Aorta (tissue), 5 donors: ENCODE measurements around the gene MUC4. TPM values are rescaled to one million over a fixed set of nuclear protein-coding genes. Genes with fewer than 3 reads are reported as not detected.
"Not testable (repeated sequence)": the region's sequence is repeated elsewhere in the genome, so short reads cannot be mapped to it uniquely, and the experiment has no call there.

Experiments
- ATAC-seq: fragments of 200-7000 bp; cut with Tn5 transposase; one replicate; pipeline ENCODE4 v1.9.1; 2022; ENCODE audit warnings: moderate library complexity; ENCODE audit not compliant: low FRiP score
- DNase-seq, 2 donors: peaks; one replicate each; pipeline ENCODE4 v3.0.0-alpha.2; 2020
- H3K27ac ChIP-seq, 2 donors: one replicate each; pipeline ENCODE4 v1.5.1; 2013; ENCODE audit warnings: low read length in 2 of 2, mild to moderate bottlenecking in 2 of 2, moderate library complexity in 2 of 2, control low read depth in 1 of 2, inconsistent platforms in 1 of 2, low read depth in 1 of 2
- H3K27me3 ChIP-seq, 2 donors: one replicate each; pipeline ENCODE4 v1.6.1; 2013; ENCODE audit warnings: control low read depth in 1 of 2, low read length in 1 of 2, mild to moderate bottlenecking in 1 of 2, moderate library complexity in 1 of 2; ENCODE audit not compliant: insufficient read depth in 2 of 2, control insufficient read depth in 1 of 2
- H3K36me3 ChIP-seq, 2 donors: one replicate each; pipeline ENCODE4 v1.6.1; 2013; ENCODE audit warnings: control low read depth in 1 of 2, low read length in 1 of 2, mild to moderate bottlenecking in 1 of 2; ENCODE audit not compliant: insufficient read depth in 2 of 2, control insufficient read depth in 1 of 2
- H3K4me1 ChIP-seq, 2 donors: one replicate each; pipeline ENCODE4 v1.6.1; 2013; ENCODE audit warnings: low read length in 2 of 2, control low read depth in 1 of 2, mild to moderate bottlenecking in 1 of 2, moderate library complexity in 1 of 2; ENCODE audit not compliant: insufficient read depth in 2 of 2, control insufficient read depth in 1 of 2
- H3K4me3 ChIP-seq, 2 donors: one replicate each; pipeline ENCODE4 v1.5.1; 2013; ENCODE audit warnings: low read length in 2 of 2, control low read depth in 1 of 2, mild to moderate bottlenecking in 1 of 2
- H3K9me3 ChIP-seq: one replicate; pipeline ENCODE4 v1.6.1; 2013; ENCODE audit warnings: mild to moderate bottlenecking, low read length; ENCODE audit not compliant: control insufficient read depth
- WGBS, 2 donors: extraction: QIAGEN DNeasy Blood & Tissue Kit; methylation state at CpG; one replicate each; pipeline ENCODE4 v1.1.7; 2013; 5-methylcytosine and 5-hydroxymethylcytosine counted together
- intact Hi-C, 2 donors: fragments of 100-400 bp; cut with DNase I; formaldehyde crosslinking; loops; one replicate each; pipeline versions ENCODE4 v1.14.2 to v1.15.0; 2022
- polyA plus RNA-seq, 2 donors: library from polyadenylated mRNA; stranded (reverse); fragments of 200-250 nt; gene quantifications; one replicate each; pipeline ENCODE4 v1.2.3, GENCODE V29; 2013
- total RNA-seq, 2 donors: library from RNA; stranded (reverse); fragmentation: NEBNext Ultra II Directional; extraction: Animal tissue kit (Norgen Biotek cat#: 25700); gene quantifications; one replicate each; pipeline ENCODE4 v1.2.1, GENCODE V29; 2021
- donor health status: healthy with polysubstance abuse.
- donor health status: Bipolar disorder and iron deficiency.
- donor health status: DM: no; HTN: no; CAD: no.
- donor health status: DM: no; HTN: no; CAD: no.
- donor health status: DM: yes; HTN: yes; CAD: no.

The MUC4 gene
- total and polyA plus RNA-seq, 4 donors, result 0.06 to 0.25 (median 0.08) TPM; not detected in 1

- not testable (repeated sequence) for ATAC-seq, H3K4me1 ChIP-seq, H3K9me3 ChIP-seq, H3K36me3 ChIP-seq, H3K27me3 ChIP-seq, H3K4me3 ChIP-seq, H3K27ac ChIP-seq
- 87 to 90% methylated on average over 28 to 32 of the region's 32 CpGs for WGBS, 2 donors
- peak; percentile 46 to 73 for DNase-seq
- intact Hi-C loops, result loop anchor here in 1 of 2 donors (10.0 kb wide), 1 partner anchor 111 kb away; no protein-coding TSS in a partner anchor
These were observed 85.6 kb downstream of the MUC4 start for GRCh38 chr3:195725916-195726740.

- H3K9me3 ChIP-seq, H3K4me1 ChIP-seq, H3K4me3 ChIP-seq, H3K36me3 ChIP-seq, ATAC-seq, H3K27me3 ChIP-seq, DNase-seq, H3K27ac ChIP-seq: not testable (repeated sequence)
- intact Hi-C loops, result loop anchor here (5.0 to 10.0 kb wide), 2 partner anchors 107 to 110 kb away; no protein-coding TSS in a partner anchor
- WGBS, 2 donors, result no CpG with 5 or more reads among the region's 13 CpGs
These were observed 87.4 kb downstream of the MUC4 start for GRCh38 chr3:195724363-195724762.

- intact Hi-C loops, result loop anchor here (5.0 to 10.0 kb wide), 2 partner anchors 106 to 108 kb away; no protein-coding TSS in a partner anchor
- WGBS, 2 donors, result 68 to 70% methylated on average over 6 to 7 of the region's 9 CpGs
- not testable (repeated sequence) for H3K27me3 ChIP-seq, ATAC-seq, H3K9me3 ChIP-seq, H3K4me3 ChIP-seq, H3K4me1 ChIP-seq, H3K36me3 ChIP-seq, H3K27ac ChIP-seq
- DNase-seq, result peak in 1 of 2 donors; percentile 33
These were observed 88.8 kb downstream of the MUC4 start for GRCh38 chr3:195722996-195723345.

GRCh38 chr3:195722139-195722995 lies 89.4 kb downstream of the MUC4 start:
- 84 to 86% methylated on average over 14 to 18 of the region's 21 CpGs for WGBS, 2 donors
- DNase-seq (peak in 1 of 2 donors; percentile 11), ATAC-seq (peak; percentile 55)
- not testable (repeated sequence) for H3K9me3 ChIP-seq, H3K36me3 ChIP-seq, H3K27me3 ChIP-seq, H3K4me1 ChIP-seq, H3K4me3 ChIP-seq, H3K27ac ChIP-seq
- intact Hi-C loops, result loop anchor here (5.0 to 10.0 kb wide), 2 partner anchors 105 to 108 kb away; no protein-coding TSS in a partner anchor

- H3K27ac ChIP-seq, H3K36me3 ChIP-seq, H3K9me3 ChIP-seq, H3K27me3 ChIP-seq, H3K4me3 ChIP-seq, H3K4me1 ChIP-seq: not testable (repeated sequence)
- intact Hi-C loops, result loop anchor here (5.0 to 10.0 kb wide), 2 partner anchors 104 to 106 kb away; no protein-coding TSS in a partner anchor
- 76 to 79% methylated on average over 11 to 14 of the region's 16 CpGs for WGBS, 2 donors
- peak; percentile 31 for ATAC-seq
- DNase-seq, result peak; percentile 48 to 72
These were observed 90.8 kb downstream of the MUC4 start, which contains the start of gene MUC20 for GRCh38 chr3:195720831-195721506. Gene MUC20, plus strand, starts transcription at chr3:195720978. Its CDS starts 30 bp downstream, at chr3:195721008.

- H3K4me1 ChIP-seq, H3K4me3 ChIP-seq, H3K27ac ChIP-seq, H3K36me3 ChIP-seq, H3K27me3 ChIP-seq, ATAC-seq, H3K9me3 ChIP-seq: not testable (repeated sequence)
- intact Hi-C loops, result loop anchor here (5.0 to 10.0 kb wide), 2 partner anchors 102 to 105 kb away; no protein-coding TSS in a partner anchor
- peak; percentile 29 to 53 for DNase-seq
- WGBS, 2 donors, result 91 to 92% methylated on average over 16 of the region's 16 CpGs
These were observed 92.0 kb downstream of the MUC4 start for GRCh38 chr3:195719514-195720254.

GRCh38 chr3:195718477-195718984 lies 93.2 kb downstream of the MUC4 start:
- WGBS, 2 donors, result 56 to 68% methylated on average over 7 of the region's 7 CpGs
- intact Hi-C loops, result no loop called here
- Histone ChIP-seq H3K27ac (no peak overlapping the region), H3K36me3 (peaks cover 3 to 4% of the 10 kb centered on the region in 2 donors), H3K9me3 (no peaks in the 10 kb centered on the region), H3K4me3 (no peak overlapping the region), H3K27me3 (no peaks in the 10 kb centered on the region), H3K4me1 (no peaks in the 10 kb centered on the region)
- no peak for ATAC-seq
- peak in 1 of 2 donors; percentile 12 for DNase-seq
